ENCODE data around the gene ZNF219.
"Not testable (repeated sequence)": the region's sequence is repeated elsewhere in the genome, so short reads cannot be mapped to it uniquely, and the experiment has no call there.

ZNF219 gene

DNA sequence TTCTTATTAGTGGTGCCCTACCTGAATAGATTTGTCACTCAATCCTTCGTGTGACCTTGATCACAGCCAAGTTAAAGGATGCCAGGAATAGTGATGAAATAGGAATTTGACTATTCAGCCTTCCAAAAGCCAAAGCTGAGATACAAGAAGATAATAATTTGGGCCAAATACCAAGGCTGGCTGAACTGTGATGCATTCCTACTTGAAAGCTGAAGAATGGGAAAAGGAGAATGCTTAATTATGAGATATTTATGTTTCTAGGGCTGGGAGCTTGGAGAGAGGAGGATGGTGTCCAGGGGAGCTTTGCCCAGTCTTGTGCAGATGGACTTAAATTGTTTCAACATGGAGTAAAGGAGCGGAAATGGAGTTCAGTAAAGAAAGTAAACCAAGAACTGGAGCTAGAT lies 51.1 kb downstream of the ZNF219 start:
- DNase-seq (ENCODE audit: low read depth, low spot score): no peak

DNA sequence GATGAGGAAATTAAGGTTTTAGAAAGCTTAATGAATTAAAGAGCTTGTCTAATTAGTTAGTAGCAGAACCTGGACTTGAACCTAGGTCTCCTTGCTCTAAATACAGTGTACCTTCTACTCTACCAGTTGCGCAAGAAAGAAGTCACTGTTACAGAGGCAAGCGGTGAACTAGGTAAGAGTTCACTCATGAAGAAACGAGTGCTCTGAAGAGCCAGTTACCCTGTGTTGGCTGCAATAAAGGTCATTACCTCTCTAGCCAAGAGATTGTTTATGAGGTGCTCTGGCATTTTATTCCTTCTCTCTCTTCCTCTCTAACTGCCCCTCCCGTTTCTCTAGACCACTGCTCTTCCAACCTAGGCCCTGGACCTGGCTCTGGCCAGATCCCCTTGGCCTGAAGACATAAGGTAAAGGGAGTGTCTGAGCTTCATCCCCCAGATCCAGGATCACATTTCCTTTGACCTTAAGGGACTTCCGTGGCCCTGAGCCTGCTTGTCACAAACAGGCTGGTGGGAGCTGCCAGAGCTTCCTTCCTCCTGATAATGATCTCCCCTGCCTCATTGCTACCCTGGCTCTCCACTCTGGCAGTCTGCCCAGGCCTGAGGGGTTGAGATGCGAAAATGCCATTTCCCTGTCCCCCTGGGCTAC lies 54.4 kb downstream of the ZNF219 start:
- DNase-seq (ENCODE audit: low read depth, low spot score): no peak

DNA sequence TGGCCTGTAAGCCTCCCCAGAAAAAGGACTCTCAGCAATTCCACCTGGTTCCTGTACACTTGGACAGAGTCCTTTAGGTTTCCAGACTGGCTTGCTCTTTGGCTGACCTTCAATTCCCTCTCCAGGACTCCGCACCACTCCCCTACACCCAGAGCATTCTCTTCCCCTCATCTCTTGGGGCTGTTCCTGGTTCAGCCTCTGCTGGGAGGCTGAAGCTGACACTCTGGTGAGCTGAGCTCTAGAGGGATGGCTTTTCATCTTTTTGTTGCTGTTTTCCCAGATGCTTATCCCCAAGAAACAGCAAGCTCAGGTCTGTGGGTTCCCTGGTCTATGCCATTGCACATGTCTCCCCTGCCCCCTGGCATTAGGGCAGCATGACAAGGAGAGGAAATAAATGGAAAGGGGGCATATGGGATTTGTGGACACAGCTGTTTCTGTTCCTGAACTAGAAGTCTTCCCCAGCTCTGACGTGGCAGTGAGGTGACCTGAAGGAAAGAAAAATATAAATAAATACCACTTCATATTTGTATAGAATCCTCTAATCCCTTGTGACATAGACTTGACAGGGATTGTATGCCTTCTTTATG lies 55.0 kb downstream of the ZNF219 start:
- no peak for DNase-seq (ENCODE audit: low read depth, low spot score)

DNA sequence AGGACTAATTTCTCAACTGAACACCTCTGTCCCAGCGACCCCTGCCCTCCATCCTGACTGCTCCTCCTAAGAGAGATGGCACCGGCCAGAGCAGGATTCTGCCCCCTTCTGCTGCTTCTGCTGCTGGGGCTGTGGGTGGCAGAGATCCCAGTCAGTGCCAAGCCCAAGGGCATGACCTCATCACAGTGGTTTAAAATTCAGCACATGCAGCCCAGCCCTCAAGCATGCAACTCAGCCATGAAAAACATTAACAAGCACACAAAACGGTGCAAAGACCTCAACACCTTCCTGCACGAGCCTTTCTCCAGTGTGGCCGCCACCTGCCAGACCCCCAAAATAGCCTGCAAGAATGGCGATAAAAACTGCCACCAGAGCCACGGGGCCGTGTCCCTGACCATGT lies 55.5 kb downstream of the ZNF219 start:
- DNase-seq (ENCODE audit: low read depth, low spot score): no peak

DNA sequence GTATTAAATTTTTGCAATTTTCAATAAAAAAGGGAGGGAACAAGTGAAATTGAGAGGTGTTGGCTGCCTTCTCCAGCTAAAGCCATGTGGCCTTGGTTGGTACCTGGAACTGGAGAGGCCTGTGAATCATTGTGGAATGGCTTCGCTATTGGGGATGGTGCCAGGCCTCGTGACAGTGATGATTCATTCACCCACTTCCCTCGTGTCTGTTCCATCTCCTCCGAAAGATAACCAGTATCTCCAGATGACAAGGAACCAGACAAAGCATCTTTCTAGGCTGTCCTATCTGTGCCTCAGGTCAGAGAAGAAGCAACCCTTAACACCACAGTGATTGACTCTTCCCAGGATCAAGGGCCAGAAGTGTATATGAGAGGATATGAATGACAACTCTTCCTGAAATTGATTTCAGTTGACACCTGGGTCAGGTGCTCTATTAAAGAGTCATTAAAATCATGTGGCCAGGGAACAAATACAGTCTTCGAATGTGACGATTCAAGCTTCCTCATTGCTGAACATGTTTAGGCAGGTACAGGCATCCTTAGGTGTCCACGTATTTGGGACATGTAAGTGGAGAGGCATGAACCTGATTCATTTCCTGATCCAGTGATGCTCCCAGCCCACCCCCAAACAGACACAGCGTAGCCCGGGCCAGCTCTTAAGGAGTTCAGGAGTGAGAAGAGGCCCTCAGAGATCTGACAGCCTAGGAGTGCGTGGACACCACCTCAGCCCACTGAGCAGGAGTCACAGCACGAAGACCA lies 56.6 kb downstream of the ZNF219 start, which contains the start of gene RNASE7:
Gene RNASE7 (plus strand): TSS at position 687 of the 758 bp plus-strand sequence. CDS start 631 bp downstream, outside the sequence.
- no peak for DNase-seq (ENCODE audit: low read depth, low spot score)

DNA sequence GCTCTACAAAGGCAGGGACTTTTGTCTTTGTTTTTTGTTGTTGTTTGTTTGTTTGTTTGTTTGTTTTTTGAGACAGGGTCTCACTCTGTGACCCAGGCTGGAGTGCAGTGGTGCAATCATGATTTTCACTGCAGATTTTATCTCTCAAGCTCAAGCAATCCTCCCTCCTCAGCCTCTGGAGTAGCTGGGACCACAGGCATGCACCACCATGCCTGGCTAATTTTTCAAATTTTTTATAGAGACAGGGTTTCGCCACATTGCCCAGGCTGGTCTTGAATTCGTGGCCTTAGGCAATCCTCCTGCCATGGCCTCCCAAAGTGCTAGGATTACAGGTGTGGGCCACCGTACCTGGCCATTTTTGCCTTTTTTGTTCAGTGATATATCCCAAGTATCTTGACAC lies 57.5 kb downstream of the ZNF219 start:
- not testable (repeated sequence) for DNase-seq (ENCODE audit: low read depth, low spot score)

DNA sequence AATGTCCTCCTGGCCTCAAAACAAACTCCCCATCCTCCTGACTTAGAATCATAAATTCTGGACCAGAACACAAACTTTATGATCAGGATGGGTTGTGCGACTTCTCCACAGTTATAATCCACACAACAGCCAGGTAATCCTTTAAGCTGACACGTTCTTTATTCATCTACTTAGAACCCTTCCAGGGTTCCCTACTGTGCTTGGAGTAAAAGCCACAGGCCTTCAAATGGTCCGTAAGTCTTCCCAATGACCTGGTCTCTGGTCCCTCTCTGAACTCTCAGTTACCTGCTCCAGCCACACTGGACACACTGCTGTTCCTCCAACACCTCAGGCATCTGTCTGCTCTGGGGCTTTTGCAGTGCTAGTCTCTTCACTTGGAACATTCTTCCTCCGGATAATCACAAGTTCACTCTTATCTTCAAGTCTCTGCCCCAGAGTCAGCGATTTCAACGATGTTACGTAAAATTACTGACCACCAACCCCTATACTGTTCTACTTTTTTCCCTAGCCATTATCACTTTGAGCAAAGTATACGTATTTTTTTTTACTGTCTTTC lies 58.0 kb downstream of the ZNF219 start:
- no peak for DNase-seq (ENCODE audit: low read depth, low spot score)

All from activated CD4-positive, CD25-positive, alpha-beta regulatory T cell treated with anti-CD3 and anti-CD28 coated beads, Interleukin-2, amount 50 U/mL, for 16 hours (primary cell).